Hematopoietic multipotent progenitor cell treated with erythropoietin and hydrocortisone succinate and interleukin-3 and kit ligand, for 15 days (in vitro differentiated cells): ENCODE measurements around the gene LIN28B.
"Not testable (repeated sequence)": the region's sequence is repeated elsewhere in the genome, so short reads cannot be mapped to it uniquely, and the experiment has no call there.

Experiments
- DNase-seq: peaks from one replicate; pipeline ENCODE4 v3.0.0-alpha.2; 2015; ENCODE audit warnings: low spot score

Gene LIN28B

DNA sequence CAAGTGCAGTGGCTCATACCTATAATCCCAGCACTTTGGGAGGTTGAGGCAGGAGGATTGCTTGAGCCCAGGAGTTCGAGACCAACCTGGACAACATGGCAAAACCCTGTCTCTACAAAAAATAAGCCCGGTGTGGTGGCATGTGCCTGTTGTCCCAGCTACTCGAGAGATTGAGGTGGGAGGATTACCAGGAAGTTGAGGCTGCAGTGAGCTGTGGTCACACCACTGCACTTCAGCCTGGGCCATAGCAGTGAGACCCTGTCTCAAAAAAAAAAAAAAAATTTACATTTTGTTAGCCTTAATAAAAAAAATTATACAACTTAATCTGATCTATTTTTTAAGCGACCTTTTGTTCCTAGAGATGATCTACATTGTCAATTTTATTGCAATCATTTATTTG lies 56.6 kb downstream of the LIN28B start:
- DNase-seq, result not testable (repeated sequence)

DNA sequence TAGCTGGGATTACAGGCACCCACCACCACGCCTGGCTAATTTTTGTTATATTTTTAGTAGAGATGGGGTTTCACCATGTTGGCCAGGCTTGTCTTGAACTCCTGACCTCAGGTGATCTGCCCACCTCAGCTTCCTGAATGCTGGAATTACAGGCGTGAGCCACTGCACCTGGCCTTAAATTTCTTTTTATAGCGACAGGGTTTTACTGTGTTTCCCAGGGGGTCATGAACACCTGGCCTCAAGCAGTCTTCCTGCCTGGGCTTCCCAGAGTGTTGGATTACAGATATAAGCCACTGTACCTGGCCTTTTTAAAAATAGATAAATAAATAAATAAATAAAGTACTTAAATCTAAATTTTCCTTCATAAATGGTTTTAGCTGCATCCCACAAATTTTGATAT lies 57.5 kb downstream of the LIN28B start:
- DNase-seq, result no peak

GRCh38 chr6:105014954-105015353 lies 58.0 kb downstream of the LIN28B start:
- DNase-seq, result no peak

DNA sequence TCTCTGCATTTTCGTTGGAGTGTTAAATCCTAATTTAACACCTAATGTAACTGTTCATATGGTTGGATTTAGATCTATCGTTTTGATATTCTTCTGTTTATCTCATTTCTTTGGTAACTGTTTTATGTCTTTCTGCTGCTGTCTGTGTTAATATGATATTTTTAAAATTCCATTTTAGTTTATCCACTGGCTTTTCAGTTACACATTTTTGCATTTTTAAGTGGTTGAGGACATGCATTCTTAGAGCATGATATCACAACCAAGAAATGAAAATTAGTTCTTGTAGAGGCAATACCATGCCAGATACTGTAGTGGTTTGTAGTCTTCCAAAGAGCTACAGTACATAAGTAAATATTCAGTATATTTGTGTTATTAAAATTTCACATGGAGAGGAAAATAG lies 58.6 kb downstream of the LIN28B start:
- no peak for DNase-seq

- DNase-seq, result no peak
Observed at GRCh38 chr6:105019285-105019684, 62.4 kb downstream of the LIN28B start.

GRCh38 chr6:105021399-105021798 lies 64.5 kb downstream of the LIN28B start:
- no peak for DNase-seq

DNA sequence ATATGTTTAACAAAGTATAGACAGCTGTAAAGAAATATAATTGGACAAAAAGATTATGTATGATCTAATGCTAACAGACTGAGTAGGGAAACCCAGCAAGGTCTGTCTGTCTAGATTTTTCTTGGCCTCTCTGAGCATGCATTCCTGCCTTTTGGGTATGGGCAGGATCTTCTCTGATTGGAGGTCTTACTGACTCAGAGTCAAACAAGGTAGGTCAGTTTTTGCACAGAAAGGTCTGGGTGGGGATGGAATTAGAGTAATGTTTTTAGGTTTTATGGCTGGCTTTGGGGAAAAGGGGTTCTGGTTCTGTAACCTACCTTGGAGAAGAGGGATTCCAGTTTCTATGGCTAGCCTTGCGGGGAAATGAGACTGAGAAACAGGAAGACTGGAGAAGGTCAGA lies 65.5 kb downstream of the LIN28B start:
- DNase-seq, result no peak

GRCh38 chr6:105024803-105025202 lies 67.9 kb downstream of the LIN28B start:
- no peak for DNase-seq

DNA sequence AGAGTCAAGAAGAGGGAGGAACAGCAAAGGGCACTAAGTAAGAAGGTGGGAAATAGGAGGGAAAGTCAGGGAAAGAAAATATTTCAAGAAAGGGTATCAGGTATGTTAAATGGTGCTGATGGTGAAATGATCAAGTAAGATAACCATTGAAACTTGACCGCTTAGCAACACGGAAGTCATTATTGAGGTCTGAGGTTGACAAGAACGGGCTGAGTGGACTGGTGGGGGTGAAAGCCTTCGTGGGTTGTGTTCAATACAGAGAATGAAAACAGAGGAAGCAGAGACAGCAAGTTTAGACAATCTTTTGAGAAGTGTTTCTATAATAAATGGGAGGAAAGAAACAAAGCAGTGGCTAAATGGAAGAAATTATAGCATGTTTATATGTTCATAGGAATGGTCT lies 72.0 kb downstream of the LIN28B start:
- no peak for DNase-seq

GRCh38 chr6:105029581-105029980 lies 72.7 kb downstream of the LIN28B start:
- DNase-seq, result no peak

DNA sequence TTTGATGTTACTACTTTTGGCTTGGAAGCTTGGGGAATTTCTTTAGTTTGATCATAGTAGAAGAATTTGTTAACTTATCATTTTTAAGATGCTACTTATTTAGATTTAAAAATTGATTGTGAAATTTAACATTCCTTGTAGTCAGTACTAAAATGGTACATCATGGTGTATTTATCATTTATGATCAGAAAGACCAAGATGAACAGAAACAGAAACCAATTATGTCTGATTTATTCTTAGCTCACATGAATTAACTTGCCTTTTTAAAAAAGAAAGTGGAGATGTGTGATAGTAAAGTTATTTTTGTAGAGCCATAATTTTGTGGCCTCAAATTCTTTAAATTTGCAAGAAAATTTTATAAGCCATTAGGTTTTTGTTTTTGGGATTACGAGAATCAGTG lies 77.6 kb downstream of the LIN28B start:
- DNase-seq, result no peak

DNA sequence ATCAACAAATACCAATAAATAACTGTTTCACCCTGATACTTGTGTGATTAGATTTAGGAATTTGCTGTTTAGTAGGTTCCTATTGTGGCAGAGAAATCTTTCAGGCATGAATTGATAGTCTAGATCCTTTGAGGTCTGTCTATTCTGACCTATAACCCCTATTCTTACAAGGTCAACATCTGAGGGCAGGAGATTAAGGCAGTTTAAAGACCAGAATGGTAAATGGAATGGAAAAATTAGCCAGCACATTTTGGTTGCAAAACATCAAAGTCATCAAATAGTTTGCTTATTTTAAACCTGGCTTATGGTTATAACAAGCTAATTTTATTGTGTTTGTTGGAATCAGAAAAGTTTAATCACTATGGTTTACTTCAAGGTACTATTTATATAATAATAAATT lies 78.4 kb downstream of the LIN28B start:
- no peak for DNase-seq

DNA sequence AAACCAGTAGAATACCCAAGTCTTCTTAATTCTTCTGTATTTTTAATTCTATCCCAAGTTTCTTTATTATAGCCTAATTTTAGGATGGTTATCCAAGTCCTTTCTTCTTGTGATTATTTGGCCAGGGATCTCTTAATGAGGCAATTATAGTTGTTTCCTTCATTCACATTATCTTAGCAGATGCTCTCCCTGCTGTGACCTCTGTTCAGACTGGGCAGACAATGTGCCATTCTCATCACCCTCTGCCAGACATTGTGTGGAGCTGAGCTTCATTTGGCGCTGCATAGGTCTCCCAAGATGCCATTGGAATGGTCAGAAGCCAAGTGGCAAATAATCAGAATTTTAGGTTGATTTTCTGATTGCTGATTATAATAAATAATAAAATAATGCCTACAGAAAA lies 79.4 kb downstream of the LIN28B start:
- DNase-seq, result no peak

- no peak for DNase-seq
Observed at GRCh38 chr6:105038259-105038658, 81.4 kb downstream of the LIN28B start.

GRCh38 chr6:105041880-105042279 lies 85.0 kb downstream of the LIN28B start:
- DNase-seq, result no peak

DNA sequence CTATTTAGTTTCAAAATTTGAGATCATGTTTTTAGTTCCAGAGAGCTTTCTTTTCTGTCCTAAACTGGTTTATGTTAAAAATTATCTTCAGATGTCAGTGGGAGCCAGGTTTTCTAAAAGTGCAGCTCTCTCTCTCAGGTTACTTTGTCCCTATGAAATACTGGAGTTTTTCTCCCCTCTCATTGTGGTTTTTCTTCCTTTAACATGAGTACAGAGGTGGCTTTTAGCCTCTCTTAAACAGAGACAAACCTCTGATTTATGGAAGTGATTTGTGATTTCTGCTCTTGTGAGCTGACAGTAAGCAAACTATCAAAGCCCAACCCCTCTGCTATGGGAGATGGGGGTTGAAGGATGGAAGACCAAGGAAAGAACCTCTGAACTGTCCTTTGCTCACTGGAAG lies 85.7 kb downstream of the LIN28B start:
- no peak for DNase-seq

- DNase-seq, result no peak
Observed at GRCh38 chr6:105043979-105044378, 87.1 kb downstream of the LIN28B start.

DNA sequence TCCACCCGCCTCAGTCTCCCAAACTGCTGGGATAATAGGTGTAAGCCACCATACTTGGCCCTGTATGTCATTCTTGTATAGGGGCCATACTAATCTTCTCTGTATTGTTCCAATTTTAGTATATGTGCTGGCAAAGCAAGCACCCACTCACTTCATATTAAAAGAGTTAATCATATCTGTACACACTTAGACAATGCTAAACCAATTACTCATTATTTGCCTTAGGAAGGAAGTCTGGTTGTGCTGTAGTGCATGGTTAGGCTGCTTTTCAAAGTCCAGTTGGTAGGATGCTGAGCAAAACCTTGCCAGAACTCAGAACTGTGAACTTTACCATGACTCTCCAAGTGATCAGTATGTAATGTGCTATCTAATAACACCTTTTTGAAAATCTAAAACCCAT lies 88.6 kb downstream of the LIN28B start:
- DNase-seq, result no peak

- DNase-seq, result no peak
Observed at GRCh38 chr6:105051941-105052471, 95.1 kb downstream of the LIN28B start.

GRCh38 chr6:105056646-105057045 lies 99.7 kb downstream of the LIN28B start:
- DNase-seq, result no peak

DNA sequence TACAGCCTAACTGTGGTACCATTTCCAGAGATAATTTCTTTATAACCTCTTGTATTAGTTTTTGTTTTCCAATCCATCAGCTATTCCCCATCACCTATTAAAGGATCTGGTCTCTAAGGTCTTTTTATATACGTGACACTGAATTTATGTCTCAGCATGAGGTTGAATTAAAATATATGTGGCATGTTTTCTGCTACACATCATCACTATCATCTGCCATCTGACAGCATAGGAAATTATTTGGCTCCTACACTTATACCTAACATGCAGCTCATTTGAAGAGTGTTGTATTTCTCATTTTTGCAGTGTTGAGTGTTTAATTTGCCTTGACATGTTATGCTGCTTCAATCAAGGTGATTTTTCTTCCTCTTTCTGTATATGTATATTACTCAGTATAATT lies 100.3 kb downstream of the LIN28B start:
- no peak for DNase-seq

- no peak for DNase-seq
Observed at GRCh38 chr6:105058316-105058715, 101.4 kb downstream of the LIN28B start.

- no peak for DNase-seq
Observed at GRCh38 chr6:105058846-105059245, 101.9 kb downstream of the LIN28B start.

DNA sequence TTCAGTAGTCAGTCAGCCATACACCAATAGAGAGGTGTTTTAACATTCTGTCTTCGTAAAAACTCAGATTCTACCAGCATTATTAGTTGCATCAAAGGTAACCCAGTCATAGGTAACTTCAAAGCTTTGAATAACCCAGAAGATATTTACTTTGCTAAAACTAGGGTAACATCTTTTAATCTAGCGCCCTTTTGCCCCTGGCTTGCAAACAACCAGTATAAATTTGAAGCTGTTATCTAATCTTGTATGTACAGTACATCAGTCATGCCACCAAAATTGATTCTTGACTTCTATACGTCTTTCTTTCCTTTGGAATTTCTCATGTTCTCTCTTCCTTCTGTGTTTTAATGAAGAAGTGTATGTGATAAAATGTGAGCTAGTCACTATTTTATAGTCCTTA lies 109.3 kb downstream of the LIN28B start:
- no peak for DNase-seq

DNA sequence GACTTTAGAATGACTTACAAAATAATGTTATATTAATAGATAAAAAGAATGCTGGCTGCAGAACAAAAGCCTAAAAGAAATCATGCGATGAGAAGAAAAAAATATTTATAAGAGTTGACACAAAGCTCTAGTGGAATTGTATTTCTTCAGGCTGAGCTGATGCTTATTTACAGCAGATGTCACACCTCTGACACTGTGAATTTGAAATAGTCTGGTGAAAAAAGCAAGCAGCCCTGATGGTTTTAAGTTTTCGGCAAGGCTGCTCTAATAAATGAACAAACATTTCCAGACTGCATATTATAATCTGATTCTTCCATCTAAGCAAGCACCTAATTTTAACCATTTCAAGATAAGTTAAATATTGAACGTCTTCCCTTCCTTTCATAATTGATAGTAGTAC lies 109.9 kb downstream of the LIN28B start:
- DNase-seq, result no peak
